GM21515 (cell line): Measurements from ENCODE around the gene NAA38.
A peak's percentile ranks its signal among the peaks of the same experiment; 100 is the strongest.
"Not testable (repeated sequence)": the region's sequence is repeated elsewhere in the genome, so short reads cannot be mapped to it uniquely, and the experiment has no call there.

Source experiments
- ATAC-seq: cut with Tn5 transposase; IDR thresholded peaks from one replicate; pipeline ENCODE4 v1.9.1; 2021; ENCODE audit not compliant: unreplicated experiment

Gene NAA38

DNA sequence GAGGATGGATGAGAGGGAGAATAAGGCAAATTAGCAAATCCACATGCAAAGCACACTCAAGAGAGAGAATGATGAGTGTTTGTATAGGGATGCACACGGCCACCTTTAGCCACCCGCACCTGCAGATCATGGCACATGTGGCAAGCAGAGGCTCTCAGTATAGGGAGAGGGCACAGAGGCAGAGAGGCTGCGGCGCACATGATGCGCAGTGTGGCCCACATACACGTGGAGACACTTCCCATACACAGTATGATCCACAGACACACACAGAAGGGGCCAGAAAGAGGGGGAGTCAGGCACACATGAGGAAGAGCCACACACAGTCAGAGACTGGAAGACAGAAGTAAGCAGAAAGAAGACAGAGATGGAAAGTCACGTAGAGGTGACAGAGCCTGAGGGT, 24.7 kb upstream of the NAA38 start:
- no peak for ATAC-seq

DNA sequence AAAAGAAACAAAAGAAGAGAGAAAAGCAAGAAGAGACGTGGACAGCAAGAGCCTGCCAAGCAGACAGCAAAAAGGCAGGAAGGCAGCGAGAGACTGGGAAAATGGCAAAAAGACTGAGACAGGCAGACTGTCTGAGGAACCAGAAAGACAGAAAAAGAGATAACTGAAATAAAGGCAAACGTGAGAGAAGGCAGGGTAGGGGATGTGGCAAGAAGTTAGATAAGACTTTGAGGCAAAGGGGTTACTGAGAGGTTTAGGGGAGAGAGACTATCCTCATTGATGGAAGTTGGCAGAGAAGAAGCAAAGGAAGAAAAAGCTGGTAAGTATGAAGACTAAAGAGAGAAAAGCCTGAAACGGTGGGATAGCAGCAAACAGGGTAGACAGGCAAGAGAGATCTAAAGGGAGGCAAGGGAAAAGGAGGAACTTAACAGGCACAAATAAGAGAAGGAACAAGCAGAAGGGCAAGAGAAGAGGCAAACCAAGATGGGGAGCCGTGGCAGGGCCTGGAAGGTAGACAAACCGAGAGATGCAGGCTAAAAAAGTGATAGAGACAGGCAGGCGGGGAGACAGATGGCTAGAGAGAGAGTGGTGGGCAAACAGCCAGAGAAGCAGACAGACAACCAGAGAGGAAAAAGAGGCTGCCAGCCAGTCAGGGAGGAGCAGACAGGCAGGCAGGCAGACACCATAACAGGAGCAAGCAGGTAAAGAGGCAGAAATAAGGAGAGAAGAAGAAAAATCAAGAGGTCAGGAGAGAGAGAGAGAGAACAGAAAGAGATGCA, 24.1 kb upstream of the NAA38 start:
- ATAC-seq: no peak

DNA sequence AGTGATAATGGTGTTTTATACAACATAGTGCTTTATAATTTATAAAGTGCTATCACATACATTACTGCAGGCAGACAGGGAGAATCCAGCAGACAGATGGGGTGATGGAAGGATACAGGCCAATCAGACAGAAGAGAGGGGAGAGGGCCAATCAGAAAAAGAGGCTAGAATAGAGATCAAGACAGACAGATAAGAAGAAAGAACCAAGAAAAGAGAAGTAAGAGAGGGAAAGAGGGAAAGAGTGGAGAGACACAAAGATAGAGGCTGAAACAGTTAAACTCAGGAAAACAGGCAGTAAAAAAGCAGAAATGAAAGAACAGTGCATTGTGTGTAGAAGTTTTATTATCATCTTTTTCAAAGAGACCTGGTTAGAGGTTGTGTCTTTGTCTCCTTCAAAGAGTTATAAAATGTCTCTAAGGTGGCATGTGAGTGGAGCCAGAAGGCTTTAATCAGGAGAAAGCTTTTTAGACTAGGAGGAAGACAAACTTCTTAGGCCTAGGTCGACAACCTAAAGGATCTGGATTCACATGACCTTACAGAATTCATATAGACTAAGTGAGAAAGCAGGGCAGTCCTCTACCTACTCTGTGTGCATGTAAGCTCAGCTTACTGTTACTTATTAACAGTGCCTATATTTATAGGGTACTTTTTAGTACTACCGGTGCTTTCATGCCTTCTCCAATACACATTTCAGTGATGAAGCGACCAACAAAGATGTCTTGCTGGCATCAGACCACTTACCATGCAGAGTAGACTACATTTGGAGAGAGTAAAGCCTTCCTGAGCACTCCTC, 22.9 kb upstream of the NAA38 start:
- ATAC-seq: no peak

DNA sequence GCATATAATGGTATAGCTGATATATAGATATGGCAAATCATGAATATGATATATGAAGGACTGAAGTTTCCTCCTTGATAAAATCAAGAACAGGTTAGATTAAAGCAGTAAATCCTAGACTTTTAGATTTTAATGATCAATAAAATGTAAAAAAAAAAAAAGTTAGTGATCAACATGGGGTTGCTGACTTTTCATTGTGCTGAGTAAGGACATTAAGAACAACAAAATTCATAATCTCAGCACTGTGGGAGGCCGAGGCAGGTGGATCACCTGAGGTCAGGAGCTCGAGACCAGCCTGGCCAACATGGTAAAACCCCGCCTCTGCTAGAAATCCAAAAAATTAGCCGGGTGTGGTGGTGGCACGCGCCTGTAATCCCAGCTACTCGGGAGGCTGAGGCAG, 20.9 kb upstream of the NAA38 start:
- no peak for ATAC-seq

DNA sequence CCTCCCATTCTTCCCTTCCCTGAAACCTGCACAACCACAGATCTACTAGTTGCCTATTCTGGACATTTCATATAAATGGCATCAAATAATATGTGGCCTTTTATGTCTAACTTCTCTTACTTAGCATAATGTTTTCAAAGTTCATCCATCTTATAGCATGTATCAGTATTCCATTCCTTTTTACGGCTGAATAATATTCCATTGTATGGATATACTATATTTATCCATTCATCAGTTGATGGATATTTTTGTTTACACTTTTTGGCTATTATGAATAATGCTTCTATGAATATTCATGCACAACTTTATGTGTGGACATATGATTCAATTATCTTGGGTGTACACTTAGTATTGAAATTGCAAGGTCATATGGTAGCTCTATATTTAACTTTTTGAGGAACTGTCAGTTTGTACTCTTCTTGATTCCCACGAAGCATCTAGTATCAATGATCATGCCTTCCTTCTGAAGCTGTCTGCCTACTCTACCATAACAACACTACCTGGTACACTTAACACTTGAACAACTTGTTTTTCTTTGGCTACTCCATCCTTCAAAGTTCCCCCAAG, 18.5 kb upstream of the NAA38 start:
- ATAC-seq: no peak

DNA sequence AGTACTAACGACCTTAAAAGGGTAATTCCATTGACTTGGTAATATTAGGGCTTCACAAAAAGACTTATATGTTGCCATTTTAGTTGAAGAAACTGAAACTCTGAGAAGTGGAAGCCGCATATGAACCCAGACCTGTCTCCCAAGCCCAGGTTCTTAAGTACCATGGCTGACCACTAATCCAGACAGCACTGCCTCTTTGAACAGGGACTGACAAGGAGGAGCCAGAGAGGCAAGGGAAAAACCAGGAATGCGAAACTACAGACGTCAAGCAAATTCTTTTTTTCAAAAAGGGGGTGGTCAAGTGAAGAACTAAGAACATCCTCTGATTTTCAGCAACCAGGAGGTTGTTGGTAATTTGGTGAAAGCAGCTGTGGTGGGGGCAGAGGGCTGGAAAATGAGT, 15.7 kb upstream of the NAA38 start:
- no peak for ATAC-seq

DNA sequence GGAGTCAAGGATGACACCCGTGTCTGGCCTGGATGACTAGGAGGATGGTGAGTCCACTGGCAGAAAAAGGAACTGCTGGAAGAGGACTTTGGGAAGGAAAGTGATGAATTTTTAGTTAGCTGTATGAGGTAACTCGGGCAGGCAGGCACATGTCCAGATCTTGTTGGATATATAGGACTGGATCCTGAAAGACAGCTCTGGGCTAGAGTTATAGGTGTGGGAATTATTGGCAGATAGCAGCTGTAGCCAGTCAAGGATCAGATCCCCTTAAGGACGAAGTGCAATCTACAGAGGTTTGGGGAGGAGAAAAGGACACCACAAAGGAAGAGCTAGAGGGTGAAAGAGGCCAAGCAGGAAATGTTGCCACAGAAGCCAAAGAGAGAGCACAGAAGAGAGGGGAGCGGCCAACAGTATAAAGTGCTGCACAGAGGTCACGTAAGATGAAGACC, 10.5 kb upstream of the NAA38 start:
- no peak for ATAC-seq

DNA sequence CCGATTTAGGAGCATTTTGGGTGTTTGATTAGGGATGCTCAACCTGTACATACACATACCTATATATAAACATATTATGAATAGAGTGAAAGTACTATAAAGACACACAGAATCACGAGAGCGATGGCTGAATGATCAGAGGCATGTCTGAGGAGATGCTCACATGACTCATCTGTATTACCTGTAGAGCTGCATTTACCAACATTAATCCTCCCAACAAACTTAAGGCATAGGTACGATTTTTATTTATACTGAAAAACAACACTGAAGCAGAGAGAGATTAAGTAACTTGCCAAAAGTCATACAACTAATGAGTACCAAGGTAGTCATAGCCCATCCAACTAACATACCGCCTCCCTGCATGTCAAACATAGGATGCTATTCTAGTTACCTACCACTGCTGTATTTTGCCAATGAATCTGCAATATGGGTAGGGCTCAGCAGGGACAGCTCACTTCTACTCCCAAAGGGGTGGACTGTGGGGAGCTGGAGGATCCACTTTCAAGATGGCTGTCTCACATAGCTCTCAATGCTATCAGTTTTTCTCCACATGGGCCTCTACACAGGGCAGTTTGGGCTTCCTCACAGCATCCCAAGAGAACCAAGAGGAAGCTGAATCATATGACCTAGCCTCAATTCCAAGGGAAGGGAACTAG, 7.8 kb upstream of the NAA38 start:
- no peak for ATAC-seq

DNA sequence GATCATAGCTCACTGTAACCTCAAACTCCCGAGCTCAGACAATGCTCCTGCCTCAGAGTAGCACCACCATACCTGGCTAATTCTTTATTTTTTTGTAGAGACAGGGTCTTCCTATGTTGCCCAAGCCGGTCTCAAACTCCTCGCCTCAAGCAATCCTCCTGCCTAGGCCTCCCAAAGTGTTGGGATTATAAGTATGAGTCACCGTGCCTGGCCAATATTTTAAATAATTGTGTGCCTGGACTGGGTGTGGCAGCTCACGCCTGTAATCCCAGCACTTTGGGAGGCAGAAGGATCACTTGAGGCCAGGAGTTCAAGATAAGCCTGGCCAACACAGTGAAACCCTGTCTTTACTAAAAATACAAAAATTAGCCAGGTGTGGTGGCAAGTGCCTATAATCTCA, 7.0 kb upstream of the NAA38 start:
- ATAC-seq: not testable (repeated sequence)

DNA sequence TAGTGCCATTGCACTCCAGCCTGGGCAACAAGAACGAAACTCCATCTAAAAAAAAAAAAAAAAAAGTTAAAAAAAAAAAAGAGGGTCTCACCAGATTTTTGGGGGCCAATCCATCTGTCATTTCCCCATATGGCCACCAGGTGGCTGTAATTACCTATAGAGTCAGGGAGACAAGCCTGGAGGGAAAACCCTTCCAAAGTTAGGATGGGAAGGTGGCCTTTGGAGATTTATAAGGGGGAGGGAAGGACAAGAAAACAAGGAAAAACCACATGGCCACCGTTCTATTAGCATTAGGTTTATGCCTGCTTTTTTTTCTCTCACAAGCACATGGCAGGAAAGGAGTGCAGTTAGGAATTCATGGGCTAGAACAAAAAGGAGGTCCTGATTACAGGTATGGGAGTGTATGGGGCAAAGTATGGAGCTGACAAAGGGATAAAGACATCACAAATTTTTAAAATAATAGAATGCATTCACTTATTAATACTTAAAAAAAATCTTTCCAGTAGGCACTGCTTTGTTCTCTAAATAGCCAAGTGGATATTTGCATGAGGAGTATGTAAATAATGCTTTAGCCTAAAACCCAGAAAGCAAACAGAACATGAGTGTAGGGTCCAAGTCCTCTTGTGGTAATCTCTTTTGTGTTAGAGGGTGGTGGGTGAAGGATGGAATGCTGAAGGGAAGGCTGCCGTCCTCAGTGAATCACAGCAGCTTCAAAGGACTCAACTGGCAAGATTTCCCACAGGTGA, 5.5 kb upstream of the NAA38 start:
- ATAC-seq: no peak

DNA sequence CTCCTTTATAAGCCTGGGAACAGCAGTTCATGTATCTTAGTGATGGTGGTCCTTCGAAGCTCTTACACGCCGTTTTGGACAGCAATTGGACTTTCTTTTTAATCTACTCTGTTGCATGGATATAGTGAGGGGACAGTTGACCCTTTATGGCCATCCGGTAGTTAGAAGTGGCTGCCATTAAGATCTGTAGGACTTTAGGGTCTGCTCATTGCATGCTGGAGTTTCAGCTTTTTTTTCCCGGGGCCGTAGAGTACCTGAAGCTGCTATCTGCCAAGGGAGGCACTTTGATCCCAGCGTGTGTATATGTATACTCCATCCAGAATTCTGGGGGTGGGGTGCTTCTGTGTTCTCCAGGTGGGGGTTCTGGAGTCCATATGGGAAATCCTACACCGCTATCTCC, 1.7 kb upstream of the NAA38 start:
- ATAC-seq: no peak

DNA sequence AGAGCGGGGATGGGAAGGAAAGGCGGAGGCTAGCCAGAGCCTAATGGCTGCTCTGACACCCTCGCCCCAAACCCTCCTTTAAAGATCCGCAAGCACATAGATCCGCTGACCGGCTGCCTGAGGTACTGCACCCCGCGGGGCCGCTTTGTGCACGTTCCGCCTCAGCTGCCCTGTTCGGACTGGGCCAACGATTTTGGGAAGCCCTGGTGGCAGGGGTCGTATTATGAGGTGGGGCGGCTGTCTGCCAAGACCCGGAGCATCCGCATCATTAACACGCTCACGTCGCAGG, 1.1 kb upstream of the NAA38 start:
- ATAC-seq: no peak

DNA sequence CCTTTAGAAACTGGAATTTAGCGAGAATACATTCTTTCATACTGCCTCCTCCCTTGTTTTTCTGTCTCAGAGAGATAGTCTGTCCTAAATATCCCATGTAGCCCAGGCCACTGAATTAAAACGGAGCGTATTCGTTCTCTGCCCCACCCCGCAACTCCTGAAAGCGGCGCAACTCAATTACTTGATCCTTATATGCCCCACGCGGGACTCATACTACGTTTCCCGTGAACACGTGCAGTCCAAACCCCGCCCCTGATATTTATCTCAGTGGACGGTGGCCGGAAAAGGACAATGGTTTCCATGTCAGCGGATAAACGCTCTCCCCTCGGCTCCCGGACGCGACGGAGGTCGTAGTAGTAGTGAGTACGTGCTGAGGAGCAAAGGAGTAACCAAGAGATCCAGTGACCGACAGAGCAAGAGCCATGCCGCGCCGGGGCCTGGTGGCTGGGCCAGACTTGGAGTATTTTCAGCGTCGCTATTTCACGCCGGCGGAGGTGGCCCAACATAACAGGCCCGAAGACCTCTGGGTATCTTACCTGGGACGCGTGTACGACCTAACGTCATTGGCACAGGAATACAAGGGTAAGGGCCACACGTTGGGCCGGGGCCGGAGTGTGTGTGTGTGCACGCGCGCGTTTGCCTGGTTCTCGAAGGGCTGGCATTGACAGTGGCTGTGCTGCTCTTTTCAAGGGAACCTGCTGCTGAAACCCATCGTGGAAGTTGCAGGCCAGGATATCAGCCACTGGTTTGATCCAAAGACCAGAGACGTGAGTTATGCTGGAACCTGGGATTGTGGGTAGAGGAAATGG, 558 bp upstream of the NAA38 start, which contains the start of gene CYB5D1:
Gene CYB5D1 (plus strand): TSS at position 291 of the 809 bp plus-strand sequence. CDS start 132 bp downstream, at position 423.
- ATAC-seq: peak; percentile 37

DNA sequence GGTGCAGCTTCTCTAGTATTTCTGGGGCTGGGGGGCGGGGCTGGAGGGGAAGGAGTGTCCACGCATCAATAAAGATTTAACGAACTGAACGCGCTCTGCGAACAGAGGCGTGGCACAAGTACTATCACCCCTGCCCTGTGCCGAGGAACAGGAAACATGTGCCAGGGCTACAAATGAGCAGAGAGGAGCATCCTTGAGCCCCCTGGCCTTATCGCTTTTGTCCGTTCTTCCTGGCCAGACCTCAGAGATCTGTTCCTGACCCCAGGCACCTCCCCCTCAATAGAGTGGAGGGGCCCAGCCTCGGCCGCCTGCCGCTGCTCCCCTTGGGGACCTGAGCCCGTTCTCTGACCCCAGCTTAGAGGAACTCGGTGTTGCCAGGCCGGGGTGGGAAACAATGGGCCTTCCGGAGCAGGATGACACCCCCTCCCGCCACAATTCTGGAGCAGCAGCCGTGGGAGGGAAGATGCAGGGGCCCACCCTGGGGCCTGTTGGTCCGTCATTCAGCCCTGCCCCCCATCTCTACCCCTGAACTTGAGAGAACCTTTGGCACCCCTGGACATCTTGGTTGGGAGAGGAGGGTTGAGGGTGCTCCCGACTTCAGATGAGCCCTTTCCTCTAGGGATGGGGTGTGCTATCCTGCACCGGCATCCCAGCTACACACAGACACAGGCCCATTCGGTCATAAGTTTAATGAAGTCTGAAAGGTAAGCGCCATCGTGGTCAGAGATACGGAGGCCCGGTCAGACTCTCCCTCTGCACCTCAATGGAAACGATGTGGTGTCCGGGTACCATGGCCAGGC, 1.1 kb downstream of the NAA38 start:
- ATAC-seq: no peak

DNA sequence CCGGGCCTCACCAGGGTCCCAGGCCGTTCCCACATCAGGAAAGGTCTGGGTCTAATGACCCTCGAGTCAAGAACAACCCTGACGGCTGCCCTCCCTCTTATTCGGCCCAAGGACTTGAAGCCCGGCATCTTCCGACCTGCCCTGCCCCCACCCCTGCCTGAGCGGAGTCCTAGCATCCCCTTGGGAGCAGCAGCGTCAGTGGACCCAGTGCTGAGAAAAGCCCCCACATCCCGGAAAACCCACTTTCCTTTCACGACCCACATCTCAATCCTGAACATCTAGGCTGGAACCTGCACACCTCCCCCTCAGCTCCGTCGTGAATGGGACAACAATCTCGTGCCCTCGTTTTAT, 1.7 kb downstream of the NAA38 start:
- no peak for ATAC-seq

DNA sequence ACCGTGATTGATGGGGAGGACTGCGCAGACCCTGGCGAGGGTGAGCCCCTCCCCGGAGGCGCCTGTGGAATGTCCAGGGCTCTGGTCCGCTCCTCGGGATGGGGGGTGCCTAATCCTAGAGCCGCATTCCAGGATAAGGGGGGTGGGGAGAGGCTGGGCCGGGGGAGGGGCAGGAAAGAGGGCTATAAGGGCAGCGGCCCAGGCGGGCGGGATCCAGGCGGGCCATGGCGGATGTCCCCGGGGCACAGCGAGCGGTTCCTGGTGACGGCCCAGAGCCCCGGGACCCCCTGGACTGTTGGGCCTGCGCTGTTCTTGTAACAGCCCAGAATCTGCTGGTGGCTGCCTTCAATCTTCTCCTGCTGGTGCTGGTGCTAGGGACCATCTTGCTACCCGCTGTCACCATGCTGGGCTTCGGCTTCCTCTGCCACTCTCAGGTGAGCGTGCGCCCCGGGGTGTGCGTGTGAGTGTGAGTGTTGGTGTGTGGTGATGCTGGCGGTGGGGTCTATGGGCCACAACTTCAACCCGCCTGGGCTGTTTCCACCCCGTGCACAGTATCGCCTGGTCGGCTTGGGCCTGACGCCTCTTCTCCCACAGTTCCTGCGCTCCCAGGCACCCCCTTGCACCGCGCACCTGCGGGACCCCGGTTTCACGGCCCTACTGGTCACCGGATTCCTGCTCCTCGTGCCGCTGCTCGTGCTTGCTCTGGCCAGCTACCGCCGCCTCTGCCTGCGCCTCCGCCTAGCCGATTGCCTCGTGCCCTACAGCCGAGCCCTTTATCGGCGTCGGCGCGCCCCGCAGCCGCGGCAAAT, 2.3 kb downstream of the NAA38 start, which contains the start of gene TMEM88:
Gene TMEM88 (plus strand): TSS at position 216 of the 809 bp plus-strand sequence. CDS start 9 bp downstream, at position 225.
- no peak for ATAC-seq

DNA sequence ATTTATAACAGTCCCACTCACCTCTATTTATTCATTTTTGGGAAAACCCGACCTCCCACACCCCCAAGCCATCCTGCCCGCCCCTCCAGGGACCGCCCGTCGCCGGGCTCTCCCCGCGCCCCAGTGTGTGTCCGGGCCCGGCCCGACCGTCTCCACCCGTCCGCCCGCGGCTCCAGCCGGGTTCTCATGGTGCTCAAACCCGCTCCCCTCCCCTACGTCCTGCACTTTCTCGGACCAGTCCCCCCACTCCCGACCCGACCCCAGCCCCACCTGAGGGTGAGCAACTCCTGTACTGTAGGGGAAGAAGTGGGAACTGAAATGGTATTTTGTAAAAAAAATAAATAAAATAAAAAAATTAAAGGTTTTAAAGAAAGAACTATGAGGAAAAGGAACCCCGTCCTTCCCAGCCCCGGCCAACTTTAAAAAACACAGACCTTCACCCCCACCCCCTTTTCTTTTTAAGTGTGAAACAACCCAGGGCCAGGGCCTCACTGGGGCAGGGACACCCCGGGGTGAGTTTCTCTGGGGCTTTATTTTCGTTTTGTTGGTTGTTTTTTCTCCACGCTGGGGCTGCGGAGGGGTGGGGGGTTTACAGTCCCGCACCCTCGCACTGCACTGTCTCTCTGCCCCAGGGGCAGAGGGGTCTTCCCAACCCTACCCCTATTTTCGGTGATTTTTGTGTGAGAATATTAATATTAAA, 3.1 kb downstream of the NAA38 start:
- no peak for ATAC-seq

DNA sequence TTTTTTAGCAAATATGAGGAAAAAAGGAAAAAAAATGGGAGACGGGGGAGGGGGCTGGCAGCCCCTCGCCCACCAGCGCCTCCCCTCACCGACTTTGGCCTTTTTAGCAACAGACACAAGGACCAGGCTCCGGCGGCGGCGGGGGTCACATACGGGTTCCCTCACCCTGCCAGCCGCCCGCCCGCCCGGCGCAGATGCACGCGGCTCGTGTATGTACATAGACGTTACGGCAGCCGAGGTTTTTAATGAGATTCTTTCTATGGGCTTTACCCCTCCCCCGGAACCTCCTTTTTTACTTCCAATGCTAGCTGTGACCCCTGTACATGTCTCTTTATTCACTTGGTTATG, 3.7 kb downstream of the NAA38 start:
- no peak for ATAC-seq
